Neuronal stem cell (in vitro differentiated cells): ENCODE data around the gene LDOC1.
"Not testable (repeated sequence)": the region's sequence is repeated elsewhere in the genome, so short reads cannot be mapped to it uniquely, and the experiment has no call there.

ENCODE experiments used
- DNase-seq: peaks from one replicate; pipeline ENCODE4 v3.0.0-alpha.2; 2013; ENCODE audit warnings: low spot score
- H2AFZ ChIP-seq: one replicate; pipeline ENCODE4 v1.6.1; 2013; ENCODE audit warnings: mild to moderate bottlenecking, low read length, inconsistent platforms
- H2AK5ac ChIP-seq: 2 replicates; pipeline ENCODE4 v1.6.1; 2013; ENCODE audit warnings: low read depth, mild to moderate bottlenecking, inconsistent platforms, low read length, moderate library complexity, mixed read lengths
- H2BK120ac ChIP-seq: 2 replicates; pipeline ENCODE4 v1.6.1; 2013; ENCODE audit warnings: low read depth, mild to moderate bottlenecking, inconsistent platforms, low read length, moderate library complexity, mixed read lengths
- H2BK12ac ChIP-seq: one replicate; pipeline ENCODE4 v1.6.1; 2013; ENCODE audit warnings: low read length, inconsistent platforms
- H2BK15ac ChIP-seq: 2 replicates; pipeline ENCODE4 v1.6.1; 2013; ENCODE audit warnings: mild to moderate bottlenecking, low read length, inconsistent platforms, mixed read lengths
- H2BK5ac ChIP-seq: one replicate; pipeline ENCODE4 v1.6.1; 2013; ENCODE audit warnings: inconsistent platforms, mild to moderate bottlenecking, low read length, moderate library complexity
- H3K14ac ChIP-seq: one replicate; pipeline ENCODE4 v1.6.1; 2013; ENCODE audit warnings: low read length, inconsistent platforms
- H3K18ac ChIP-seq: 2 replicates; pipeline ENCODE4 v1.6.1; 2013; ENCODE audit warnings: low read length, inconsistent platforms
- H3K23ac ChIP-seq: 2 replicates; pipeline ENCODE4 v1.6.1; 2013; ENCODE audit warnings: low read depth, mild to moderate bottlenecking, mixed read lengths, low read length, inconsistent platforms; ENCODE audit not compliant: poor library complexity
- H3K27ac ChIP-seq: replicated peaks from 3 replicates; pipeline ENCODE4 v1.5.1; 2013; ENCODE audit warnings: low read length, inconsistent platforms
- H3K27me3 ChIP-seq, 3 experiments: 2 replicates each; pipeline ENCODE4 v1.6.1; 2013; ENCODE audit warnings: low read length in 3 of 3, mild to moderate bottlenecking in 2 of 3, inconsistent platforms in 1 of 3, low read depth in 1 of 3, mixed read lengths in 1 of 3, moderate library complexity in 1 of 3; ENCODE audit not compliant: control insufficient read depth in 3 of 3, insufficient read depth in 3 of 3
- H3K36me3 ChIP-seq, 2 donors: replicated peaks in 1 of 2; 2 replicates each; pipeline ENCODE4 v1.6.1; 2013; ENCODE audit warnings: low read length in 2 of 2; ENCODE audit not compliant: control insufficient read depth in 2 of 2, insufficient read depth in 2 of 2
- H3K4ac ChIP-seq: 2 replicates; pipeline ENCODE4 v1.6.1; 2013; ENCODE audit warnings: inconsistent platforms, mild to moderate bottlenecking, low read length, moderate library complexity
- H3K4me1 ChIP-seq, 2 donors: 1 replicate in 1 of 2; 2 replicates in 1 of 2; pipeline ENCODE4 v1.6.1; 2013; ENCODE audit warnings: low read length in 2 of 2, low read depth in 1 of 2; ENCODE audit not compliant: control insufficient read depth in 2 of 2, insufficient read depth in 1 of 2
- H3K4me2 ChIP-seq: one replicate; pipeline ENCODE4 v1.6.1; 2013; ENCODE audit warnings: mild to moderate bottlenecking, low read length, inconsistent platforms; ENCODE audit not compliant: insufficient read depth, poor library complexity, severe bottlenecking
- H3K4me3 ChIP-seq, 2 donors: 2 replicates each; pipeline ENCODE4 v1.5.1; 2013; ENCODE audit warnings: low read length in 2 of 2, mild to moderate bottlenecking in 2 of 2, inconsistent platforms in 1 of 2, moderate library complexity in 1 of 2
- H3K79me1 ChIP-seq: one replicate; pipeline ENCODE4 v1.6.1; 2013; ENCODE audit warnings: low read depth, mild to moderate bottlenecking, inconsistent platforms, low read length, moderate library complexity
- H3K9ac ChIP-seq: one replicate; pipeline ENCODE4 v1.6.1; 2013; ENCODE audit warnings: mild to moderate bottlenecking, low read depth, low read length, inconsistent platforms; ENCODE audit not compliant: poor library complexity
- H3K9me3 ChIP-seq, 2 donors: replicated peaks in 1 of 2; 2 replicates each; pipeline versions ENCODE3 to v1.6.1; 2013; ENCODE audit warnings: low read length in 2 of 2, mild to moderate bottlenecking in 2 of 2, inconsistent platforms in 1 of 2, low read depth in 1 of 2, mixed read lengths in 1 of 2, moderate library complexity in 1 of 2; ENCODE audit not compliant: control insufficient read depth in 2 of 2, insufficient read depth in 1 of 2
- H4K8ac ChIP-seq: one replicate; pipeline ENCODE4 v1.6.1; 2013; ENCODE audit warnings: low read depth, mild to moderate bottlenecking, inconsistent platforms, low read length, moderate library complexity
- H4K91ac ChIP-seq: one replicate; pipeline ENCODE4 v1.6.1; 2013; ENCODE audit warnings: low read length, low read depth, mild to moderate bottlenecking, inconsistent platforms; ENCODE audit not compliant: poor library complexity
- WGBS, 2 donors: extraction: QIAGEN DNeasy Blood & Tissue Kit; methylation state at CpG; one replicate each; pipeline ENCODE4 v1.1.7; 2013; ENCODE audit warnings: missing lambda C conversion rate in 2 of 2, mixed read lengths in 1 of 2; ENCODE audit not compliant: insufficient read length in 2 of 2, insufficient replicate concordance in 1 of 2; ENCODE audit errors: extremely low coverage in 2 of 2; 5-methylcytosine and 5-hydroxymethylcytosine counted together

Gene LDOC1

GRCh38 chrX:141201962-141202361 lies 25.0 kb upstream of the LDOC1 start:
- H3K27me3 ChIP-seq, result no peaks in the 10 kb centered on the region
- no peak overlapping the region for H2BK5ac ChIP-seq
- no peak overlapping the region for H3K18ac ChIP-seq
- WGBS, 2 donors, result no CpG with 5 or more reads among the region's 3 CpGs
- no peak overlapping the region for H3K4me2 ChIP-seq
- H3K9ac ChIP-seq, result no peak overlapping the region
- no peak for DNase-seq
- H3K23ac ChIP-seq, result no peak overlapping the region
- no peak overlapping the region for H2BK120ac ChIP-seq
- H2BK15ac ChIP-seq, result no peak overlapping the region
- H2AK5ac ChIP-seq, result no peak overlapping the region
- no peak overlapping the region for H3K14ac ChIP-seq
- H3K4me3 ChIP-seq, result no peak overlapping the region
- H4K91ac ChIP-seq, result no peak overlapping the region
- no peak overlapping the region for H3K27ac ChIP-seq
- H3K4me1 ChIP-seq, result no peaks in the 10 kb centered on the region
- no peaks in the 10 kb centered on the region for H3K9me3 ChIP-seq
- no peak overlapping the region for H2AFZ ChIP-seq
- H4K8ac ChIP-seq, result no peak overlapping the region
- no peaks in the 10 kb centered on the region for H3K36me3 ChIP-seq
- no peak overlapping the region for H3K4ac ChIP-seq
- no peak overlapping the region for H2BK12ac ChIP-seq
- H3K79me1 ChIP-seq, result no peaks in the 10 kb centered on the region

GRCh38 chrX:141188573-141188972 lies 11.6 kb upstream of the LDOC1 start:
- H3K9me3 ChIP-seq, H3K4me3 ChIP-seq, H3K18ac ChIP-seq, H2BK15ac ChIP-seq, H3K79me1 ChIP-seq, H4K91ac ChIP-seq, H3K27ac ChIP-seq, H4K8ac ChIP-seq, H3K14ac ChIP-seq, H3K27me3 ChIP-seq, H3K36me3 ChIP-seq, H3K23ac ChIP-seq, H3K4me2 ChIP-seq, H3K4ac ChIP-seq, H2BK12ac ChIP-seq, H3K4me1 ChIP-seq, H2AK5ac ChIP-seq, DNase-seq, H2BK120ac ChIP-seq, H2BK5ac ChIP-seq, H2AFZ ChIP-seq, H3K9ac ChIP-seq: not testable (repeated sequence)
- no CpG with 5 or more reads among the region's 24 CpGs for WGBS, 2 donors

- no peak for DNase-seq
- Histone ChIP-seq H2AFZ (no peak overlapping the region), H3K27ac (no peak overlapping the region), H3K18ac (no peak overlapping the region), H3K14ac (no peak overlapping the region), H3K4me3 (no peak overlapping the region), H2BK5ac (no peak overlapping the region), H3K9ac (no peak overlapping the region), H3K4me2 (no peak overlapping the region), H4K91ac (no peak overlapping the region), H3K27me3 (no peaks in the 10 kb centered on the region), H2AK5ac (no peak overlapping the region), H3K9me3 (no peaks in the 10 kb centered on the region), H3K36me3 (no peaks in the 10 kb centered on the region), H3K4me1 (no peaks in the 10 kb centered on the region), H2BK120ac (no peak overlapping the region), H2BK15ac (no peak overlapping the region), H3K4ac (no peak overlapping the region), H2BK12ac (no peak overlapping the region), H4K8ac (no peak overlapping the region), H3K79me1 (no peaks in the 10 kb centered on the region), H3K23ac (no peak overlapping the region)
- no CpG with 5 or more reads among the region's 5 CpGs for WGBS, 2 donors
Observed at GRCh38 chrX:141185366-141185765, 8.4 kb upstream of the LDOC1 start.

- Histone ChIP-seq H3K14ac (no peak overlapping the region), H2BK15ac (no peak overlapping the region), H3K9me3 (no peaks in the 10 kb centered on the region), H3K4me2 (no peak overlapping the region), H3K36me3 (no peaks in the 10 kb centered on the region), H3K27ac (no peak overlapping the region), H3K4me1 (no peaks in the 10 kb centered on the region), H2AK5ac (no peak overlapping the region), H3K18ac (no peak overlapping the region), H3K4me3 (no peak overlapping the region), H3K79me1 (no peaks in the 10 kb centered on the region), H3K23ac (no peak overlapping the region), H3K27me3 (no peaks in the 10 kb centered on the region), H3K9ac (no peak overlapping the region), H2BK12ac (no peak overlapping the region), H2BK120ac (no peak overlapping the region), H4K91ac (no peak overlapping the region), H4K8ac (no peak overlapping the region), H2BK5ac (no peak overlapping the region), H3K4ac (no peak overlapping the region), H2AFZ (no peak overlapping the region)
- no peak for DNase-seq
- WGBS, 2 donors, result no CpG with 5 or more reads among the region's 5 CpGs
Observed at GRCh38 chrX:141183000-141183399, 6.1 kb upstream of the LDOC1 start.
